ENCODE data around the gene UQCRQ. TPM values are rescaled to one million over a fixed set of nuclear protein-coding genes. Genes with fewer than 3 reads are reported as not detected.

UQCRQ gene
- total and polyA plus RNA-seq, 2 experiments from 2014 or later: 104 to 1,308 TPM

DNA sequence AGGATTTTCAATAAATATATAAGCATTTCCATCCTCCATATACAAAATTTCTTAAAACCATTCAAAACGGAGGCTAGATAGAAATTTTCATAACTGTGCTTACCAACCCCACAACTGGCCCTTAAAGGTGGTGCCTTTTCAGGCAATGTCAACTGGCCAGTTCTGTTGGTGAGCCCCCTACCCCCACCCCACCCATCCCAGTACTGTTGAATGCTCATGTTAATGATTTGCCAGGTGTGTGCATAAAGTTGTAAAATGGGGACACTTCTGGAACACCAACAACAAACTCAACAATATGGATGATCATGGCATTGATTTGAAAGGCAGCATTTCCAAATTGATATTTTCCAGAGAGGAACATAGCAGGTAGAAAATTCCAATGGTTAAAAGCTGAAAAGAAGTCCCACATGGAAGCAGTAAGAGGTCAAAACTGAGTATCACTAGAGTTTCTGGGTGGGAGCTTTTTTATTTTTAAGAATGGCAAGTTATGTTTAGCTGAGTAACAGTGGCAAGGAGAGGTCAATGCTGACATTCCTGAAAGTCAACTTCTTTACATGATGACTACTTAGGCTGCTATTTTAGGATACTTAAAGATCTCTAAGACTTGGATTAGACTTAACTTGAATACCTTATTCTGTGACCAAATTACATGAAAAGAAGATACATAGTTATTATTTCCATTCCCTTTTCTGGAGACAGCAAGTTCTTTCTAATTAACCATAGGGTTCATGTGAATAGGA, 9.7 kb downstream of the UQCRQ start (continued):
- TF ChIP-seq EZH2phosphoT487 (IDR thresholded peaks at IDR 0.05; ENCODE audit: unreplicated experiment): no peak
- TF ChIP-seq NANOG (IDR thresholded peaks at IDR 0.05; ENCODE audit: borderline replicate concordance): no peak
- no peak for TF ChIP-seq ZNF331 (CRISPR knock-in tag; IDR thresholded peaks at IDR 0.05; ENCODE audit: low read depth)
- no peak for TF ChIP-seq STAT1 (IDR thresholded peaks at IDR 0.05; ENCODE audit: unreplicated experiment)

DNA sequence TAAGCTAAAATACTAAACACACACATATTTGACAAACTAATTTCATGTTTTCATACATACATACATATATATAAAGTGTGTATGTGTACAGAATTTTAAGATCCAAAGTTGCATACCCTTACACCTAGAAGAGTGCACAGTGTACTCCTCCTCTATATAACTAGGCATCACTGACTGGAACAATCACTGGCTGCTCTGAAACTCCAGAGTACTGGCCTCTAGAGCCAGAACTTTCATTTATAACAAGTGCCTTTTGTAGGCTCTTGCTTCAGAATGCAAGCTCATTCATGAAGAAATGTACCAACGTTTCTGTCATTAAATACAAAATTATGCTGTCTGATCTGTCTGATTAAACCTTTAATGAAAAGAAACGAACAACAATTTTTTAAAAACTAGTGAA, 11.0 kb downstream of the UQCRQ start:
- Histone ChIP-seq H3K4me2 (no peak overlapping the region), H4K20me1 (replicated peaks; ENCODE audit: insufficient read depth) (peaks cover 4% of the 10 kb centered on the region; the same call in 1 of the 2 replicates), H2AFZ (no peak overlapping the region), H3K4me3 (no peak overlapping the region), H3K27me3 (ENCODE audit: insufficient read depth) (no peaks in the 10 kb centered on the region), H3K79me2 (replicated peaks; ENCODE audit: insufficient read depth) (no peaks in the 10 kb centered on the region), H3K27ac (ENCODE audit: low read depth) (no peak overlapping the region), H3F3A (replicated peaks; ENCODE audit: low read depth) (no peaks in the 10 kb centered on the region), H3K36me3 (ENCODE audit: insufficient read depth) (peaks cover 12% of the 10 kb centered on the region; the same call in 1 of the 2 replicates), H3K9me2 (ENCODE audit: insufficient read depth) (no peaks in the 10 kb centered on the region), H3K4me1 (ENCODE audit: insufficient read depth) (no peaks in the 10 kb centered on the region)
- ATAC-seq (no peak), DNase-seq (ENCODE audit: low spot score) (no peak)
- Mint-ChIP-seq H3K36me3 (ENCODE audit: low read depth) (peaks cover 26% of the 10 kb centered on the region), H3K4me3 (no peak overlapping the region), H3K27ac (no peak overlapping the region), H3K4me1 (no peaks in the 10 kb centered on the region), H3K27me3 (ENCODE audit: insufficient read depth, low read depth, poor library complexity) (peaks cover 5% of the 10 kb centered on the region), H3K9me3 (no peaks in the 10 kb centered on the region)
- no peak for TF ChIP-seq POLR2AphosphoS5 (IDR thresholded peaks at IDR 0.05; ENCODE audit: low read depth)
- TF ChIP-seq, protein P1, sequence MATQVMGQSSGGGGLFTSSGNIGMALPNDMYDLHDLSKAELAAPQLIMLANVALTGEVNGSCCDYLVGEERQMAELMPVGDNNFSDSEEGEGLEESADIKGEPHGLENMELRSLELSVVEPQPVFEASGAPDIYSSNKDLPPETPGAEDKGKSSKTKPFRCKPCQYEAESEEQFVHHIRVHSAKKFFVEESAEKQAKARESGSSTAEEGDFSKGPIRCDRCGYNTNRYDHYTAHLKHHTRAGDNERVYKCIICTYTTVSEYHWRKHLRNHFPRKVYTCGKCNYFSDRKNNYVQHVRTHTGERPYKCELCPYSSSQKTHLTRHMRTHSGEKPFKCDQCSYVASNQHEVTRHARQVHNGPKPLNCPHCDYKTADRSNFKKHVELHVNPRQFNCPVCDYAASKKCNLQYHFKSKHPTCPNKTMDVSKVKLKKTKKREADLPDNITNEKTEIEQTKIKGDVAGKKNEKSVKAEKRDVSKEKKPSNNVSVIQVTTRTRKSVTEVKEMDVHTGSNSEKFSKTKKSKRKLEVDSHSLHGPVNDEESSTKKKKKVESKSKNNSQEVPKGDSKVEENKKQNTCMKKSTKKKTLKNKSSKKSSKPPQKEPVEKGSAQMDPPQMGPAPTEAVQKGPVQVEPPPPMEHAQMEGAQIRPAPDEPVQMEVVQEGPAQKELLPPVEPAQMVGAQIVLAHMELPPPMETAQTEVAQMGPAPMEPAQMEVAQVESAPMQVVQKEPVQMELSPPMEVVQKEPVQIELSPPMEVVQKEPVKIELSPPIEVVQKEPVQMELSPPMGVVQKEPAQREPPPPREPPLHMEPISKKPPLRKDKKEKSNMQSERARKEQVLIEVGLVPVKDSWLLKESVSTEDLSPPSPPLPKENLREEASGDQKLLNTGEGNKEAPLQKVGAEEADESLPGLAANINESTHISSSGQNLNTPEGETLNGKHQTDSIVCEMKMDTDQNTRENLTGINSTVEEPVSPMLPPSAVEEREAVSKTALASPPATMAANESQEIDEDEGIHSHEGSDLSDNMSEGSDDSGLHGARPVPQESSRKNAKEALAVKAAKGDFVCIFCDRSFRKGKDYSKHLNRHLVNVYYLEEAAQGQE (IDR thresholded peaks at IDR 0.05; ENCODE audit: unreplicated experiment): no peak
- TF ChIP-seq, protein P2, sequence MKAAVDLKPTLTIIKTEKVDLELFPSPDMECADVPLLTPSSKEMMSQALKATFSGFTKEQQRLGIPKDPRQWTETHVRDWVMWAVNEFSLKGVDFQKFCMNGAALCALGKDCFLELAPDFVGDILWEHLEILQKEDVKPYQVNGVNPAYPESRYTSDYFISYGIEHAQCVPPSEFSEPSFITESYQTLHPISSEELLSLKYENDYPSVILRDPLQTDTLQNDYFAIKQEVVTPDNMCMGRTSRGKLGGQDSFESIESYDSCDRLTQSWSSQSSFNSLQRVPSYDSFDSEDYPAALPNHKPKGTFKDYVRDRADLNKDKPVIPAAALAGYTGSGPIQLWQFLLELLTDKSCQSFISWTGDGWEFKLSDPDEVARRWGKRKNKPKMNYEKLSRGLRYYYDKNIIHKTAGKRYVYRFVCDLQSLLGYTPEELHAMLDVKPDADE (IDR thresholded peaks at IDR 0.05): no peak
- no peak for TF ChIP-seq ZNF114 (CRISPR knock-in tag; IDR thresholded peaks at IDR 0.05)
- TF ChIP-seq JUNB (IDR thresholded peaks at IDR 0.05; ENCODE audit: unreplicated experiment): no peak
- no peak for TF ChIP-seq ZNF331 (CRISPR knock-in tag; IDR thresholded peaks at IDR 0.05; ENCODE audit: low read depth)
- no peak for TF ChIP-seq CREB1 (CRISPR knock-in tag; IDR thresholded peaks at IDR 0.05; ENCODE audit: low read depth)
- TF ChIP-seq EZH2phosphoT487 (IDR thresholded peaks at IDR 0.05; ENCODE audit: unreplicated experiment): no peak
- TF ChIP-seq NANOG (IDR thresholded peaks at IDR 0.05; ENCODE audit: borderline replicate concordance): no peak
- TF ChIP-seq, protein P3, sequence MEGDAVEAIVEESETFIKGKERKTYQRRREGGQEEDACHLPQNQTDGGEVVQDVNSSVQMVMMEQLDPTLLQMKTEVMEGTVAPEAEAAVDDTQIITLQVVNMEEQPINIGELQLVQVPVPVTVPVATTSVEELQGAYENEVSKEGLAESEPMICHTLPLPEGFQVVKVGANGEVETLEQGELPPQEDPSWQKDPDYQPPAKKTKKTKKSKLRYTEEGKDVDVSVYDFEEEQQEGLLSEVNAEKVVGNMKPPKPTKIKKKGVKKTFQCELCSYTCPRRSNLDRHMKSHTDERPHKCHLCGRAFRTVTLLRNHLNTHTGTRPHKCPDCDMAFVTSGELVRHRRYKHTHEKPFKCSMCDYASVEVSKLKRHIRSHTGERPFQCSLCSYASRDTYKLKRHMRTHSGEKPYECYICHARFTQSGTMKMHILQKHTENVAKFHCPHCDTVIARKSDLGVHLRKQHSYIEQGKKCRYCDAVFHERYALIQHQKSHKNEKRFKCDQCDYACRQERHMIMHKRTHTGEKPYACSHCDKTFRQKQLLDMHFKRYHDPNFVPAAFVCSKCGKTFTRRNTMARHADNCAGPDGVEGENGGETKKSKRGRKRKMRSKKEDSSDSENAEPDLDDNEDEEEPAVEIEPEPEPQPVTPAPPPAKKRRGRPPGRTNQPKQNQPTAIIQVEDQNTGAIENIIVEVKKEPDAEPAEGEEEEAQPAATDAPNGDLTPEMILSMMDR (conservative IDR thresholded peaks at IDR 0.05; ENCODE audit: low read depth in 2 of 2): no peak
- TF ChIP-seq EZH2 (IDR thresholded peaks at IDR 0.05; ENCODE audit: low read depth, unreplicated experiment): no peak
- no peak for TF ChIP-seq STAT1 (IDR thresholded peaks at IDR 0.05; ENCODE audit: unreplicated experiment)

Measured in GM23338 (cell line).